Measurements from ENCODE around the gene MID2. TPM values are rescaled to one million over a fixed set of nuclear protein-coding genes. Genes with fewer than 3 reads are reported as not detected.

The MID2 gene
- total RNA-seq, 4 donors from 2014 or later: 50.7 to 61.3 (median 55.6) TPM

GRCh38 chrX:107834275-107835201 is 8.9 kb downstream of the MID2 start:
- DNase-seq (ENCODE audit: low spot score in 2 of 2): no peak
- no peak overlapping the region for H3K4me3 ChIP-seq (ENCODE audit: low read depth, poor library complexity, severe bottlenecking)
- 73 to 89% methylated on average over 3 of the region's 3 CpGs for WGBS, 2 donors
- TF ChIP-seq CTCF (IDR thresholded peaks at IDR 0.05) (no peak), POLR2A (IDR thresholded peaks at IDR 0.05) (no peak)
- intact Hi-C loops (cut with DNase I; ENCODE audit: low total_unique reads): no loop called here

GRCh38 chrX:107836958-107837357 is 11.3 kb downstream of the MID2 start:
- DNase-seq (ENCODE audit: low spot score in 2 of 2): no peak
- no peak for TF ChIP-seq CTCF (IDR thresholded peaks at IDR 0.05)
- TF ChIP-seq POLR2A (IDR thresholded peaks at IDR 0.05): no peak
- H3K4me3 ChIP-seq (ENCODE audit: low read depth, poor library complexity, severe bottlenecking): no peak overlapping the region
- intact Hi-C loops (cut with DNase I; ENCODE audit: low total_unique reads): no loop called here
- 78 to 91% methylated on average over 2 of the region's 2 CpGs for WGBS, 2 donors

DNA sequence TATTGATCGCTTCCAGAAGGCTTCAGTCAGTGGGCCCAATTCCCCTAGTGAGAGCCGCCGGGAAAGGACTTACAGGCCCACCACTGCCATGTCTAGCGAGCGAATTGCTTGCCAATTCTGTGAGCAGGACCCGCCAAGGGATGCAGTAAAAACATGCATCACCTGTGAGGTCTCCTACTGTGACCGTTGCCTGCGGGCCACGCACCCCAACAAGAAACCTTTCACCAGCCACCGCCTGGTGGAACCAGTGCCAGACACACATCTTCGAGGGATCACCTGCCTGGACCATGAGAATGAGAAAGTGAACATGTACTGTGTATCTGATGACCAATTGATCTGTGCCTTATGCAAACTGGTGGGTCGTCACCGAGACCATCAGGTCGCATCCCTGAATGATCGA is 15.3 kb downstream of the MID2 start:
- no peak overlapping the region for H3K4me3 ChIP-seq (ENCODE audit: low read depth, poor library complexity, severe bottlenecking)
- DNase-seq (ENCODE audit: low spot score in 2 of 2): no peak
- TF ChIP-seq CTCF (IDR thresholded peaks at IDR 0.05) (no peak), POLR2A (IDR thresholded peaks at IDR 0.05) (no peak)
- 89 to 98% methylated on average over 12 to 15 of the region's 15 CpGs for WGBS, 2 donors
- intact Hi-C loops (cut with DNase I; ENCODE audit: low total_unique reads): no loop called here

DNA sequence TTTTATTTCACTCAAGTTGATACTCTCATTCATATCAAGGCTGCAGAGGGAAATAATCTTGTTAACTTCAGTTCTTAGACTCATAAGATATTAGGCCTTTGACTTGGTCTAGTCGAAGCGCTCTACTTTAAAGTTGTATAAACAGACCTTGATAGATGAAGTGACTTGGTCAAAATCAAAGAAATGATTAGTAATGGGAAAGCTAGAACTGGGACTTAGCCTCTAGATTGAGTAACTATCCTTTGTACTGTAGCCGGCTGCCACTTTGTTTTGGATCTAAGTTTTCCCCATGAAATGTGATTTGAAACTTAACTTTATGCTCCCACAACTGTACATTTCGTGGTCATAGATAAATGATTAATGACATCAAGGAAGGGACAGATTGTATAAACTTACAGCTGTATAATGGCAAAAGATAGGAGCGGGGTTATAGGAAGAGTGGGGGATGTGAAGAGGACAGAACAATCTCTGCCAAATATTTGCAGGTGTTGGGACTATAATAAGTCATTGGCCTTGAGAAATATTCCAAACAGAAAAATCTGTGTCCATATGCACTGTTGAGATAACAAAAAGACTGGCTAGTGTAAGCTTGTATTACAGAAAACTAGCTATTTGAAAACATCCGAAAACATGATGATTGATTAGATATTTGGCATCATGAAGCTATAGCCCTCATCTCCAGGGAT is 17.2 kb downstream of the MID2 start:
- TF ChIP-seq CTCF (IDR thresholded peaks at IDR 0.05): no peak
- TF ChIP-seq POLR2A (IDR thresholded peaks at IDR 0.05): no peak
- 75 to 88% methylated on average over 6 of the region's 6 CpGs for WGBS, 2 donors
- H3K4me3 ChIP-seq (ENCODE audit: low read depth, poor library complexity, severe bottlenecking): no peak overlapping the region
- intact Hi-C loops (cut with DNase I; ENCODE audit: low total_unique reads): no loop called here
- DNase-seq (ENCODE audit: low spot score in 2 of 2): no peak

- intact Hi-C loops (cut with DNase I; ENCODE audit: low total_unique reads): no loop called here
- TF ChIP-seq CTCF (IDR thresholded peaks at IDR 0.05) (no peak), POLR2A (IDR thresholded peaks at IDR 0.05) (no peak)
- H3K4me3 ChIP-seq (ENCODE audit: low read depth, poor library complexity, severe bottlenecking): no peak overlapping the region
- WGBS, 2 donors: 44 to 56% methylated on average over 1 of the region's 1 CpG
- no peak for DNase-seq (ENCODE audit: low spot score in 2 of 2)
Measured at GRCh38 chrX:107845625-107846024, 20.0 kb downstream of the MID2 start.

Data from lower leg skin (tissue), 4 donors.